Mesendoderm (in vitro differentiated cells): ENCODE data around the gene ZNF689.
"Not testable (repeated sequence)": the region's sequence is repeated elsewhere in the genome, so short reads cannot be mapped to it uniquely, and the experiment has no call there.

ENCODE experiments used
- DNase-seq: peaks from one replicate; pipeline ENCODE4 v3.0.0; 2013
- H2AK5ac ChIP-seq: 2 replicates; pipeline ENCODE4 v1.6.1; 2013; ENCODE audit warnings: low read length, inconsistent platforms
- H2BK120ac ChIP-seq: 2 replicates; pipeline ENCODE4 v1.6.1; 2013; ENCODE audit warnings: low read depth, mild to moderate bottlenecking, low read length, moderate library complexity, mixed read lengths
- H2BK15ac ChIP-seq: replicated peaks from 2 replicates; pipeline ENCODE4 v1.6.1; 2013; ENCODE audit warnings: low read depth, mild to moderate bottlenecking, moderate library complexity
- H2BK5ac ChIP-seq: 2 replicates; pipeline ENCODE4 v1.6.1; 2013; ENCODE audit warnings: low read length, inconsistent platforms
- H3K18ac ChIP-seq: 2 replicates; pipeline ENCODE4 v1.6.1; 2013; ENCODE audit warnings: mild to moderate bottlenecking, low read length, mixed read lengths
- H3K23ac ChIP-seq: one replicate; pipeline ENCODE4 v1.6.1; 2013; ENCODE audit warnings: low read length
- H3K27ac ChIP-seq: 2 replicates; pipeline ENCODE4 v1.5.1; 2013; ENCODE audit warnings: low read depth, mild to moderate bottlenecking, inconsistent platforms, low read length, moderate library complexity
- H3K27me3 ChIP-seq: 2 replicates; pipeline ENCODE4 v1.6.1; 2013; ENCODE audit warnings: low read length, control low read depth, mild to moderate bottlenecking, inconsistent platforms; ENCODE audit not compliant: insufficient read depth, poor library complexity
- H3K36me3 ChIP-seq: 2 replicates; pipeline ENCODE4 v1.6.1; 2013; ENCODE audit warnings: low read length, inconsistent platforms; ENCODE audit not compliant: control insufficient read depth, insufficient read depth
- H3K4ac ChIP-seq: one replicate; pipeline ENCODE4 v1.6.1; 2013; ENCODE audit warnings: low read depth, mild to moderate bottlenecking, low read length, moderate library complexity
- H3K4me1 ChIP-seq: 2 replicates; pipeline ENCODE4 v1.6.1; 2013; ENCODE audit warnings: low read depth, low read length, inconsistent platforms; ENCODE audit not compliant: control insufficient read depth
- H3K4me2 ChIP-seq: 2 replicates; pipeline ENCODE4 v1.6.1; 2013; ENCODE audit warnings: low read length
- H3K4me3 ChIP-seq: 2 replicates; pipeline ENCODE4 v1.5.1; 2013; ENCODE audit warnings: mild to moderate bottlenecking, low read length
- H3K56ac ChIP-seq: one replicate; pipeline ENCODE4 v1.6.1; 2013; ENCODE audit warnings: low read length
- H3K79me1 ChIP-seq: 2 replicates; pipeline ENCODE4 v1.6.1; 2013; ENCODE audit warnings: low read length, inconsistent platforms
- H3K79me2 ChIP-seq: 2 replicates; pipeline ENCODE4 v1.6.1; 2013; ENCODE audit warnings: mild to moderate bottlenecking, low read length; ENCODE audit not compliant: control insufficient read depth, insufficient read depth
- H3K9ac ChIP-seq: 2 replicates; pipeline ENCODE4 v1.6.1; 2013; ENCODE audit warnings: low read length, inconsistent platforms
- H4K5ac ChIP-seq: one replicate; pipeline ENCODE4 v1.6.1; 2013; ENCODE audit warnings: low read length
- H4K8ac ChIP-seq: one replicate; pipeline ENCODE4 v1.6.1; 2013; ENCODE audit warnings: low read depth, mild to moderate bottlenecking, control low read depth, low read length, moderate library complexity
- WGBS: extraction: QIAGEN DNeasy Blood & Tissue Kit; methylation state at CpG from one replicate; pipeline ENCODE4 v1.1.7; 2013; ENCODE audit warnings: low lambda C conversion rate, missing lambda C conversion rate; ENCODE audit not compliant: insufficient coverage; ENCODE audit errors: extremely low coverage; 5-methylcytosine and 5-hydroxymethylcytosine counted together

The ZNF689 gene

DNA sequence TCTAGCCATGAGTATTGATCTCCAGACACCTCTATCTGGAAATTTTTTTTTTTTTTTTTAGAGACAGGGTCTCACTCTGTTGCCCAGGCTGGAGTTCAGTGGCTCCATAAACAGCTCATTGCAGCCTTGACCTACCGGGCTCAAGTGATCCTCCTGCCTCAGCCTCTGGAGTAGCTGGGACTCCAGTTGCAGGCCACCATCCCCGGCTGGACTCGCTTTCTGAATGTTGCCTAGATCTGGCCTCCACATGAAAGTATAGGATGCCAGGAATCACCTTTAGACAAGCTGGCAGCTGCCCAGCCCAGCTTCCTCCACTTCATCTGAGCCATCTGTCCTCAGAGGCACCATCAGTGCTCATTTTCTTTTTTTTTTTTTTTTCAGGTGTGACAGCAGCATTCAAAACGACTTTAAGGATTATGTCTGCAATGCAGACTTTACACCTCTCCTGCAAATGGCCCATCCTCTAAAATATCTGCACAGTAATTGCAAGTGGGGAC, 34.2 kb upstream of the ZNF689 start:
- Histone ChIP-seq H3K27ac (no peak overlapping the region), H3K9ac (no peak overlapping the region), H3K23ac (no peak overlapping the region), H3K4me1 (no peaks in the 10 kb centered on the region), H4K8ac (no peak overlapping the region), H3K79me2 (no peaks in the 10 kb centered on the region), H3K4ac (no peak overlapping the region), H3K18ac (no peak overlapping the region), H2BK15ac (no peak overlapping the region), H2BK120ac (no peak overlapping the region), H2AK5ac (no peak overlapping the region), H3K79me1 (no peaks in the 10 kb centered on the region), H3K27me3 (no peaks in the 10 kb centered on the region), H3K4me3 (no peak overlapping the region), H2BK5ac (no peak overlapping the region), H4K5ac (no peak overlapping the region), H3K36me3 (no peaks in the 10 kb centered on the region), H3K56ac (no peak overlapping the region), H3K4me2 (no peak overlapping the region)
- no peak for DNase-seq
- no CpG with 5 or more reads among the region's 4 CpGs for WGBS

DNA sequence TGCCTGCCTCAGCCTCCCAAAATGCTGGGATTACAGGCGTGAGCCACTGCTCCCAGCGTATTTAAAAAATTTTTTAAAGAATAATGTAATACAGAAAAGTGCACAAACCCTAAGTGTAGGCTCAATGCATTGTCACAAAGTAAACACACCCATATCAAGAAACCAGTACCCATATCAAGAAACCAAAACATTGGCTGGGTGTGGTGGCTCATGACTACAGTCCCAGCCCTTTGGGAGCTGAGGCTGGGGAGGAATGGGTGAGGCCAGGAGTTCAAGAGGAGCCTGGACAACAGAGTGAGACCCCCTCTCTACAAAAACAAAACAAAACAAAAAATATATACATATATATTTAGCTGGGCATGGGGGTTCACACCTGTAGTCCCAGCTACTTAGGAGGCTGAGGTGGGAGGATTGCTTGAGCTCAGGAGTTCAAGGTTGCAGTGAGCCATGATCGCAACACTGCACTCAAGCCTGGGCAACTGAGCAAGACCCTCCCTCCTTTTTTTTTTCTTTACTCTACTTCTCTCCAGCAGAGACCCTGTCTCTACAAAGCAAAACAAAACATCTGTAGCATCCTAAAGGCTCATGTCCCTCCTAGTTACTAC, 31.3 kb upstream of the ZNF689 start:
- no peak overlapping the region for H4K5ac ChIP-seq
- H3K56ac ChIP-seq = no peak overlapping the region
- H3K36me3 ChIP-seq = no peaks in the 10 kb centered on the region
- H3K4me3 ChIP-seq = no peak overlapping the region
- no peak overlapping the region for H3K27ac ChIP-seq
- WGBS = no CpG with 5 or more reads among the region's 3 CpGs
- no peaks in the 10 kb centered on the region for H3K4me1 ChIP-seq
- H4K8ac ChIP-seq = no peak overlapping the region
- H2BK120ac ChIP-seq = no peak overlapping the region
- H3K4me2 ChIP-seq = no peak overlapping the region
- H3K18ac ChIP-seq = no peak overlapping the region
- no peak overlapping the region for H2AK5ac ChIP-seq
- H3K27me3 ChIP-seq = no peaks in the 10 kb centered on the region
- no peak overlapping the region for H3K9ac ChIP-seq
- H3K79me1 ChIP-seq = no peaks in the 10 kb centered on the region
- no peak overlapping the region for H3K23ac ChIP-seq
- no peaks in the 10 kb centered on the region for H3K79me2 ChIP-seq
- no peak overlapping the region for H2BK15ac ChIP-seq
- no peak overlapping the region for H3K4ac ChIP-seq
- no peak overlapping the region for H2BK5ac ChIP-seq
- no peak for DNase-seq

DNA sequence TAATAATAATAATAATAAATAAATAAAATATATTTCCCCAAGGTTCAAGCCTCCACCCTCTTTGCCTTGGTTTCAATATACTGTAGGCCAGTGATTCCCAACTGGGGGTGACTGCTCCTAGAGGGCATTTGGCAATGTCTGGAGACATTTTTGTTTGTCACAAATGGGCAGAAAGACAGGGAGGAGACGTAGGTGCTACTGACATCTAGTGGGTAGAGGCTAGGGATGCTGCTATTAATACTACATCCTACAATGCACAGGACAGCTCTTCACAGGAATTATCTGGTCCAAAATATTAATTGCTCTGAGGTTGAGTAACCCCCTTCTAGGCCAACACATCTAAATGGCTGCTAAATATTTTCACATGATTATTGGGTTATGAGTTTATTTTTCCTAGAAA, 27.8 kb upstream of the ZNF689 start:
- H3K4me3 ChIP-seq = no peak overlapping the region
- H3K18ac ChIP-seq = no peak overlapping the region
- H2BK120ac ChIP-seq = no peak overlapping the region
- no peaks in the 10 kb centered on the region for H3K79me1 ChIP-seq
- no peak overlapping the region for H3K27ac ChIP-seq
- DNase-seq = peak; percentile 74
- no peak overlapping the region for H3K9ac ChIP-seq
- no CpG with 5 or more reads among the region's 1 CpG for WGBS
- H3K79me2 ChIP-seq = no peaks in the 10 kb centered on the region
- no peaks in the 10 kb centered on the region for H3K36me3 ChIP-seq
- H2AK5ac ChIP-seq = no peak overlapping the region
- no peak overlapping the region for H2BK15ac ChIP-seq
- H3K4ac ChIP-seq = no peak overlapping the region
- no peaks in the 10 kb centered on the region for H3K27me3 ChIP-seq
- no peak overlapping the region for H3K56ac ChIP-seq
- H4K8ac ChIP-seq = no peak overlapping the region
- H2BK5ac ChIP-seq = no peak overlapping the region
- no peak overlapping the region for H3K4me2 ChIP-seq
- no peak overlapping the region for H4K5ac ChIP-seq
- no peak overlapping the region for H3K23ac ChIP-seq
- no peaks in the 10 kb centered on the region for H3K4me1 ChIP-seq

DNA sequence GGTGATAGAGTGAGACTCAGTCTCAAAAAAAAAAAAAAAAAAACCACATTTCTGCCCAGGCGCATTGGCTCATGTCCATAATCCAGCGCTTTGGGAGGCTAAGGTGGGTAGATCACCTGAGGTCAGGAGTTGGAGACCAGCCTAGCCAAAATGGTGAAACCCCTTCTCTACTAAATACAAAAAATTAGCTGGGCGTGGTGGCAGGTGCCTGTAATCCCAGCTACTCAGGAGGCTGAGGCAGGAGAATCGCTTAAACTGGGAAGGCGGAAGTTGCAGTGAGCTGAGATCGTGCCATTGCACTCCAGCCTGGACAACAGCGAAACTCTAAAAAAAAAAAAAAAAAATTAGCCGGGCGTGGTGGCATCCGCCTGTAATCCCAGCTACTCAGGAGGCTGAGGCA, 26.9 kb upstream of the ZNF689 start:
- H3K23ac ChIP-seq, H3K18ac ChIP-seq, H3K27ac ChIP-seq, H2AK5ac ChIP-seq, H4K8ac ChIP-seq, H2BK15ac ChIP-seq, H3K79me1 ChIP-seq, DNase-seq, H3K4me1 ChIP-seq, H3K56ac ChIP-seq, H4K5ac ChIP-seq, H3K36me3 ChIP-seq, H2BK120ac ChIP-seq, H3K4me2 ChIP-seq, H3K4ac ChIP-seq, H3K79me2 ChIP-seq, H2BK5ac ChIP-seq, H3K27me3 ChIP-seq, H3K4me3 ChIP-seq, H3K9ac ChIP-seq: not testable (repeated sequence)
- no CpG with 5 or more reads among the region's 10 CpGs for WGBS

DNA sequence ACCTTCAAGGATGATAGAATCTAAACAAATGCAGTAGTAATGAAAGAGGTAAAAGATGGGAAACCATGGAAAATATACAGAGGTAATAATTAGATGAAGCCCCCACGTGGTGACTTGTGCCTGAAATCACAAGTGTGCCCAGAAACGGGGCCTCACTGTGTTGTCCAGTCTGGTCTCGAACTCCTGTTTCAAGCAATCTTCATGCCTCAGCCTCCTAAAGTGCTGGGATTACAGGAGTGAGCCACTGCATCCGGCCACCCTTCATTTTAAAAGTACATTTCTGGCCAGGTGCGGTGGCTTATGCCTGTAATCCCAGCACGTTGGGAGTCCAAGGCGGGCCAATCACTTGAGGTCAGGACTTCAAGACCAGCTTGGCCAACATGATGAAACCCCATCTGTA, 26.4 kb upstream of the ZNF689 start:
- no peak overlapping the region for H2BK120ac ChIP-seq
- H3K56ac ChIP-seq = no peak overlapping the region
- H3K4me3 ChIP-seq = no peak overlapping the region
- no peak for DNase-seq
- no peak overlapping the region for H2BK5ac ChIP-seq
- H3K4me1 ChIP-seq = no peaks in the 10 kb centered on the region
- H4K5ac ChIP-seq = no peak overlapping the region
- no peak overlapping the region for H3K23ac ChIP-seq
- H3K79me2 ChIP-seq = no peaks in the 10 kb centered on the region
- no peak overlapping the region for H2BK15ac ChIP-seq
- no peaks in the 10 kb centered on the region for H3K27me3 ChIP-seq
- H2AK5ac ChIP-seq = no peak overlapping the region
- H3K18ac ChIP-seq = no peak overlapping the region
- H3K27ac ChIP-seq = no peak overlapping the region
- no CpG with 5 or more reads among the region's 7 CpGs for WGBS
- no peak overlapping the region for H3K4ac ChIP-seq
- no peak overlapping the region for H3K9ac ChIP-seq
- H4K8ac ChIP-seq = peak overlapping the region; percentile 42
- no peaks in the 10 kb centered on the region for H3K79me1 ChIP-seq
- H3K36me3 ChIP-seq = no peaks in the 10 kb centered on the region
- no peak overlapping the region for H3K4me2 ChIP-seq

DNA sequence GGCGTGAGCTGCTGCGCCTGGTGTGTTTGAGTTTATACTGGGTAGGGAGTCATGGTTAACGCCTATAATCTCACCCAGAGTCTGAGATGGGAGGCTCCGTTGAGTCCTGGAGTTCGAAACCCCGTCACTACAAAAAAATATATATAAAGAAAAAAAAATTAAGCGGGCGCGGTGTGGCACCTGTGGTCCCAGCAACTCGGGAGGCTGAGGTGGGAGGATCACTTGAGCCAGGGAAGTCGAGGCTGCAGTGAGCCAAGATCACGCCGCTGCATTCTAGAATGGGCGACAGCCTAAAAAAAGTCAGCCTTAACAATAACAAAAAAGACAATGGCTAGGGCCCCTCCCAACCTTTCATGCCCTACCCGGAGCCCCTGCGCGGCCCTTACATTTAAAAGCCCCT, 23.3 kb upstream of the ZNF689 start:
- H3K79me2 ChIP-seq = no peaks in the 10 kb centered on the region
- H3K9ac ChIP-seq = peak overlapping the region; percentile 26
- H3K36me3 ChIP-seq = no peaks in the 10 kb centered on the region
- H2BK5ac ChIP-seq = no peak overlapping the region
- H3K4me3 ChIP-seq = no peak overlapping the region
- H3K27me3 ChIP-seq = no peaks in the 10 kb centered on the region
- no CpG with 5 or more reads among the region's 17 CpGs for WGBS
- H3K79me1 ChIP-seq = no peaks in the 10 kb centered on the region
- H3K4me2 ChIP-seq = no peak overlapping the region
- H4K8ac ChIP-seq = peak overlapping the region; percentile 84
- no peak overlapping the region for H3K23ac ChIP-seq
- no peak for DNase-seq
- H2AK5ac ChIP-seq = no peak overlapping the region
- no peak overlapping the region for H3K18ac ChIP-seq
- H2BK120ac ChIP-seq = no peak overlapping the region
- H2BK15ac ChIP-seq = no peak overlapping the region
- H4K5ac ChIP-seq = no peak overlapping the region
- H3K27ac ChIP-seq = no peak overlapping the region
- H3K56ac ChIP-seq = peak overlapping the region; percentile 73
- no peak overlapping the region for H3K4ac ChIP-seq
- no peaks in the 10 kb centered on the region for H3K4me1 ChIP-seq
